Stimulated activated CD8-positive, alpha-beta memory T cell treated with anti-CD3 and anti-CD28 coated beads, Interleukin-15, amount 100 ng/mL, for 24 hours (primary cell): ENCODE measurements around the gene DGKB.

ENCODE experiments used
- DNase-seq: peaks from one replicate; pipeline ENCODE4 v3.0.0-alpha.2; 2020; ENCODE audit warnings: low read depth

DGKB gene

DNA sequence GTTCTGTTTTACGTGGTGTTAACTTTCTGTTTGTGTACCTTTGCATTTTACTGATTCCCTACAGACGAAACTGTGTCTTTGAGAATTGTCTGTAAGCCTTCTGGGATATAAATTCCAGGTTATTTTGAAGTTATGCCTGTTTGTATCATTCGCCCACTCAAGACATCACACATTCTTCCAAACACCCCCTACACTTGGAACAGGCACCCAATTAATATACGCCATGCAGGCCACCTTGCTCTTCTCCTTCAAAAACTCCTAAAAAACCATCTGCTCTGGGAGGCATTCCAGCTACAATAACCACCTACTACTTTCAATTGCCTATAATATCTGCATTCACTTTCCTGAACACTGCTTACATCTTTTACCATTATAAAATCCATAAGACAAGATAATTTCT is 453.3 kb downstream of the DGKB start:
- DNase-seq, result no peak

DNA sequence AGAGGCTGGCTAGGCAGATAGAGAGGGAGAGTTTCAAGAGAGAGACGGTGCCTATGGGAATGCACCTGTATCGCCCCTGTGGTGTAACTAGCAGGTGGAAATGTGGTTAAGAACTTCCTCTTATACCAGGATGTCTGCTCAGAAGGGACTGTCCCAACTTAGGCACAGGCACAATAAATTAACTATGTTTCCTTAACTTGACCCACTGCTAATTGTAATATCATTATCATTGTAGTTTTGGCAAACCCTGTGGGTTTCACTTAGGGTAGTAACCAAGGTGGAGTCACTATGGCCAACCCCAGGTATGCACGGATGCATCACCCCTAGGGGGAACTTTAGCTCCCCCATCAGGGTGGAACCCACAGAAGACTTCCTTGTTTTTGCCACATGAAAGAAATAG is 455.7 kb downstream of the DGKB start:
- no peak for DNase-seq

DNA sequence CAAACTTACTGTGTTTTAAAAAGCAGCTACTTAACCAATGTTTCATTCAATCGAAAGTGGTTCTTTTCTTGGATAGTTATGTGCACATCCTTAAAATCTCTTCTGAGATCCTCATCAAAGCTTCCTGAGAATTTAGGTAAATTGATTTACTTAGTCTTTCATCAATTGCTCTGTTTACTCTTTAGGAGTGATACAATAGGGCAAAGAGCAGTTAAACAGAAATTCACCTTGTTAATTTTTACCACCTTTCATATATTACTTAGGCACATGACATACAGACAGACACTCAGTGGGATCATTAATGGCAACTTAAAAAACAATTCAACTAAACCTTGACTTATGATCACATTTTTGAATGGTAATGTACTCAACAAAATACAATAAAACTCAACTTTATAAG is 456.3 kb downstream of the DGKB start:
- DNase-seq, result no peak

DNA sequence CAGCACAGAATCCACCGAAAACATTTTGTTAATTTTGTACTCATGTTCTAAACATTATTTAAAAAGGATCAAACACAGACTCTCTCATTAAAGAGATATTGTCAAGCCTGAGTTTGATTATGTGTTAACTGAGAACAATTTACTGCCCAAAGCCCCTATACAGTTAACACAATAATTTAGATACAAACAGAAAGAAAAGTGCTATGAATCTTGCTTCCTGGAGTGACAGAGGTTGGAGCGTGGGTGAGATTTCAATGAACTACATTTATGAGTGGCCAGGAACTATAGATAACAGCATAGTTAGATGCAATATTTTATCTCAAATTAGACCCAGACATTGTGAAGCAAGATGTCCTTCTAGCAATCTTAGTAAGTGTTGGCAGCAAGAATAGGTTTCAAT is 464.2 kb downstream of the DGKB start:
- DNase-seq, result no peak

DNA sequence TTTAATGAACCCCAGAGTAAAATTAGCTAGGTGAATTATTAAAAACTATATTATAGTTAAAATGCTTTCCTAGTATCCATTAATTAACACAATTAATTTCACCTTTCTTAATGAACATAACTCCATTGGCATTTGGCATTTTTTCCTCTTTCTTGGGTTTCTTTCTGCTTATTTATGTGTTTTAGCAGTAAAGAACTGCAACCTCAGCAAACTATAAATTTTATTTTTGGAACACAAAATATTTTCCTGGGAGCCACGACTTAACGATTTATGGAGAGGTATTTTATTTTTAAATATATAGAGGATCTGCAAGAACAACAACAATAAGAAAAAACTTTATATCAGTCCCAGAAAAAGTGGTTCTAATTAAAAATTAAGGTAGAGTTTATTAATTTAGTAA is 465.7 kb downstream of the DGKB start:
- DNase-seq, result no peak

DNA sequence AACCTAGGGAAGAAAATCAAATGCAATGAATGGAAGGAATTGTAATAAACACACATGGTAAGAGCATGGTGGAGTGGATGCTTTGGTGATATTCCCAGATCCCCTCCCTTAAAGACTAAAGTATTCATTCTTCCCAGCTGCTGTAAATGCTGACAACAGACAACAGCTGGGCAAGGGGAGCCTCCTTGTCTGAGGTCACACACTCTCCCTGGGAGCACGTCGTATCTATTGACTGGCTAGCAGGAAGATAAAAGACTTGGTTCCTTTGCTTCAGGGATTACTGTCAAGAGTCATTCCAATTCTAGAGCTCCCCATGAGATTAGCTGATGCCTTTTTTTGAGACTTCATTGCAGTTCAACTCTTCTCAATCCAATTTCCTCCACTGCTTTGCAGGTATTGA is 469.6 kb downstream of the DGKB start:
- no peak for DNase-seq

DNA sequence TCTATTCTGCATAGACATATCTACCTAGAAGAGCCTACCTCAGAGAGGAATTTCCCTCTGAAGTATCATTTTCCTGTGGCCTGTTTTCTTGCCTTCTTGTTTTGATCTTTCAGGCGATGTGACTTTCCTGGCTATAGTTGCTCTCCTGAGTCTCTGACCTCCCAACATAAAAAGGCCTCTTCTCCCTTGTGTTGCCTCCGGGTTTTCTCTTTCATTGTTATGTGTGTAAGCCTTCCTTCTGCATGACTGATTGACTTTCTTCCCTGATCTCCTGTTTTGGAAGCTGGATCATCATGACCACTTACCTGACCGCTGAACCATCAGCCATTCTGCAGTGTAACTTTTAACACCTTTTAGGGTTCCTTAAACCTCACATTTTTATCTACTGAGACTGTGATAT is 471.6 kb downstream of the DGKB start:
- no peak for DNase-seq

DNA sequence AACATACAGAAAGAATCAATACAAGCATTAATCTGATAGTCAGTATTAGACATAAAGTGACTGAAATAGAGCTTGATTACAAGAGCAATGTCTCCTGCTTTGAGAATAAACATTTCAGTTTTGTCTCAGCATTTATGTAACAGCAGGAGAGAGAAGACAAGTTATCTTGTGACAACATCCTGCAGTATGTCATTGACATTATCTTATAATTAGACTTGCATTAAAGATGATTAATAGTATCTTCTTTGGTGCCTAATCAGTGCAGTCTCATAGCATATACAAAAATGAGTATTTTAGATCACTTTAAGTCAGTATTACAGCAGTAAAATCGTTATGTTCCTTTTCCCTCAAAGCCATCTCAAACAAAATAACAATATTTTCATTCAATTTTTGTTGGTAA is 477.0 kb downstream of the DGKB start:
- DNase-seq, result no peak

DNA sequence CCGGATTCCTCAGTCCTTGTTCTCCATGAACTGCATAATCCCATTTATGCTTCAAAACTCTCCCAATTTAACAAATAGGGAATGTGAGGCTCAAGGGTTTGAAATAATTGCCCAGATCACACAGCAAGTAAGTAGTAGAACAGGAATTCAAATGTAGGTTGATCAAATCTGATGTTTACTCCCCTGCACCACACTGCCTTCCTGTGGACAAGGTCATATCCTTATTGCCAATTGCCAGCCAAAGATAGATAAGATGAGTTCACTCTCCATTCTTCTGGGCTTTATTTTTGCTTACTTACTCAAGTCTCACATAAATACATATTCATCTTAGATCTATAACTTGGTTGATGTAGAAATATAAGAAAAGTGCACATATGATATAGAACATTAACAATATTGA is 477.9 kb downstream of the DGKB start:
- no peak for DNase-seq

DNA sequence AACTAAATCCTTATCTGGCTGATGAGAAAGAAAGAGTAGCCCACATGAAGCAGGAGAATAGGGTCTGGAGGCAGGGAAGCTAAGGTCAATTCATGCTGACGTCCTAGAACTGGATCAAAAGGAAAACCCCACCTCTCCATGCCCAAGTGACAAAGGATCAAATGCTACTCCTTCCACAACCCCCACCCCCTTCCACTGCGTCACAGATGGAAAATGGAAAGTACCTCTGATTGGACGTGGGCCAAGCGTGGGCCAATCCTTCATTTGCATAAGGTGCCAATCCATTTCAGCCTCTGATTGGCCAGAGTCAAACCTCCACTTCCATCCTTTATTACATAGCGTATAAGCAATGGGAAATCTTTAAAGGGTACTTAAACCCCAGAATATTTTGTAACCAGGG is 481.8 kb downstream of the DGKB start:
- no peak for DNase-seq

DNA sequence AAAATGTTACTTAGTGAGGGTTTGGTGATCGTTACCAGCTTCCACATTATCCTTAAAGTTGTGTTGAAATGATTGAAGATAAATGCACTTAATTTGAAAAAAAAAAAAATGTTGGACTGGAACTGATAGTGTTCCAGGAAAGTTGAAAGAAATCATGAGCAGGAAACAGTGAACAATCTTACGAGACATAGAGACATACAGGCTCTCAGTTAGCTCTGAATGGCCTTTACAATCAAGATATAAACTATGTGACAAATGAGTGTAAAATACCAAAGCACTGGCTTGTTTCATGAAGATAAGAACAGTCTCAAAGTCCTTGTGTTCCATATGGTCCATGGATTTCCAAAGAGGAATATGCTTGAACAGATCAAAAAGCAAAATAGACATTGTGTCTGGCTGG is 483.0 kb downstream of the DGKB start:
- no peak for DNase-seq

DNA sequence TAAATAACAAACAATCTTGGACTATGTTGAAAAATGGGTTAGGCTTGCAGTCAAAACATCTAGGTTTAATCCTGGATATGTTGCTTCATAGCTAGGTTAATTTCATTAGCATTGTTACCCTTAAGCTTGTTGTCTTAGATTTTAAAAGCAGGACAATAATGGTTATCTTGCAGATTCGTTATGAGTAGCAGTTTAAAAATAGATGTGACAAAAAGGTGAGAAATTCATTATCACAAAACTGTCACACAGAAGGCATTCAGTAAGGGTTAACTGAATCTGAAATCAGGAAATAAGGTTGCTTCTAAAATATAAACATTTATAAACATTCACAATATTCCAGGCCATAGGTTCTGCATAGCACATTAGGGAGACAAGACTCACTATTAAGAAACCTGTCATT is 483.9 kb downstream of the DGKB start:
- DNase-seq, result no peak

DNA sequence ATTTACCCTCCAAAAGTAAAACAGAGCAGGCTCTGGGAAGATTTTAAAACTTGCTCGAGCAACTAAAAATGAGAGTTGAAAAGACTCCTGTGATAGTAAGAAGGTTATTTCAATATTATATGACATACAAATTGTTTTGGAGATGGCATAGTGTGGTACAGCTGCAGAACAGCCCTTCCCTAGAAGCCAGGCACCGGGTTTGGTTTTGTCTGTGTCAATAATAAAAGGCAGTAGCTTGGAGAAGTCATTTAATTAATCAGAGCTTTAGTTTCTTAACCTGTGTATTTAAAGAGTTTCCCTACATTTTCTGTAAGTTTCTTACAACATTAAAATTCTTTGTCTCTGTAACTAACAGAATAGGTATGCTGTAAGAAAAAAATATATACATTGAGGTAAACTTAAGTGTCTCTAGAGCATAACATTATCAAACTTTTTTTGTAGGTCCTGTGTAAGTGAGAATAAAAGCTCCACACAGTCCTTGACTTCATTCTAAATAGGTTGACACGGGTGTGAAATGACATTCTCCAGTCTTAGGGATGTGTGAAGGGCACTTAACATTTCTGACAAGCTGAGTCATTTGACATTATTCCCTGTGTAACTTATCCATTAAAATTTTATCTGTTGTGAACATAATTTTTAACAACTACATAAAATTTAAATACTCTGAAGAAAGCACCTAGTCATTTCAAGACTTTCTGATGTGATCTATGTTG is 488.1 kb downstream of the DGKB start:
- no peak for DNase-seq

DNA sequence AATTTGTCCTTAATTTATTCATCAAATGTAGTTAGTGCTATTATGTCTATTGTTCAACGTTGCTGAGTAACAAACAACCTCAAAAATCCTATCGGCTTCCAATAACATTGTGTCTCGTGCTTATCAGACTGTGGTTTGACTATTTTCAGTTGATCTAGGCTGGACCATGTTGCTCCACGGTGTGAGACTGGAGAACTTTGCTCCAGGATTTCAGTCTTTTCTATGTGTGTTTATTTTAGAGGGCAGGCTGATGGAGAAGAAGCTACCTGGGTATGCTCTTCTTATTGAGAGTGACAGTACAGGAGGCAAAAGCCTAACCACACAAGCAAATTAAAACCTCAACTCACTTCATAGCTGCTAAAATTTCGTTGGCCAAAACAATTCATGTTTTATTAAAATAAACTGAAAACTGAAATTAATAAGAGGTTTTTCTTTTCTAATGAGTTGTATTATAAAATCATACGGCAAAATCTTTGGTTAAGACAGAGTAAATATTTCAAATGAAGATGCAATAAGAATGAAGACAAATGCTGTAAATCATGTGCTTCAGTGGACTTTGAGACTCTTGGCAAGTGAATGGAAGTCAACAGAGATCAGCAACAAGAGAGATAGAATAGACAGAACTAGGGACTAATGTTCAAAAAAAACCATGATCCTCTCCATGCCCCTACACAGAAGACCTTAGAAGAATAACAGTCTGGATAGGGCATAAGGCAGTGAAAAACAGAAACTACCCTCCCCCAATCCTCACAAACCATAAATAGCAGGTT is 495.1 kb downstream of the DGKB start:
- no peak for DNase-seq

DNA sequence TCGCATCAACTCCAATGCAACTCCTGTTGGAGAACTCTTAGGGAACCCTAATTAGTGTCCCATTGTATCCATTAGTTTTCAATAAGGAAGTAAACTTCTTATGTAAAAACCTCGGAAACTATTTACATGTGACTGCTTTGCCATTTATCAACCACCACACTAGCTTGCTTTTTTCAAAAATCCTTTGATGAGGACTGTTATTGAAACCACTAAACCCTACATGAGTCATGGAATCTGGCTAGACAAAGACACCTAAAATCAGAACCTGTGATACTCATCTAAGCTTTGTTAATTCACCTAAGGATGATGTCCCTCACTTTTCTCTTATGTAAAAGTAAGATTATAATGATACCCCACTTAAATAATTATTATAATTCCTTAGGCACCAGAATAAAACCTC is 499.0 kb downstream of the DGKB start:
- DNase-seq, result no peak

DNA sequence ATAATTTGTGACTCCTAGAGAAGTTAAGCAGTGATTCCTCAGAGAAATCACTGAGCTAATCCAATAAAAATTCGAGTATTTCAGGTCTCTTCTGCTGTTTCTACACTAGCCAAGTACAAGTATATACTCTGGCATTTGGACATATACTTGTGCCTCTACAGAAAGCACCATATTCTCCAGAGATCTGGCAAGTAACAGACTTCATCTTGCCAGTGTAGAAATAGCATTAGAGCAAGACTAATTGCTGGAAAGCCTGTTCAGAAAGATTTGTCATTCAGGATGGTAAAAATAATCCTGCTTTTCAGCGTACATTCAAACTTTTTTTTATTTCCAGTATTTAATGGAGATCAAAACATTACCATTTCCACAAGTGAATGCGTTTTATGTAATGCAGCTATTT is 502.3 kb downstream of the DGKB start:
- no peak for DNase-seq

DNA sequence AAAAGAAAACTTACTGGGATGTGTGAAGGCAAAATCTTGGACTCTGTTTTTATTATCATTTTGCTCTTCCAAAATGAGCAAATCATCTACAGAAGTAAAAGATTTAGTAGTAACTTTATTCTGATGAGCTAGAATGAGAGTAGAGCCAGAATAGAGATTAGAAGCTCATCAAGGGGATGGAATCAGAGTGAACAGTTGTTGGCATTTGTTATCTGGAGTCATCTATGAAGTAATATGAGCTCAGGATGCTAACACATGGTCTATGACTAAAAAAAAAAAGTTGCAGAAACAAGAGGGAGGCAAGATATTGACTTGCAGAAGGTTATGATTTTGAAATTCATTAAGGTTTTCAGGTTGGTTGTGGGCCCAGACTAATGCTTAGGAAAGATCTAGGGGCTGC is 504.0 kb downstream of the DGKB start:
- no peak for DNase-seq

DNA sequence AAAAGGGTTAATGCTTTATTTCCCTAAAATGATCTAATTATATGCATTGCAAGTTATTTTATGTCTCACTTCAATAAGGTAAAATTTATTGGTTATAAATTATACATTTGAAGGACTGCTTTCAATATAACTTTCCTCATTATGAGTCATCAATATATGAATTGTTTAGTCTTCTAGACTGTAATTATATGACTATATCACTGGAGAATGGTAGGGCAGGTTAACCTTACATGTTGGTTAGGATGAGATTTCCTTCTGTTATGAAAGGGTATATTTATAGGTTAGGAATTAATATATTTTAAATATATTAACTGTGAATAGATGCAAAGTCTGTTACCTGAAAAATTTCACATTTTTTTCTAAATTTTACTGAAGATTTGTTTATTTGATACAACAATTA is 506.7 kb downstream of the DGKB start:
- DNase-seq, result no peak

DNA sequence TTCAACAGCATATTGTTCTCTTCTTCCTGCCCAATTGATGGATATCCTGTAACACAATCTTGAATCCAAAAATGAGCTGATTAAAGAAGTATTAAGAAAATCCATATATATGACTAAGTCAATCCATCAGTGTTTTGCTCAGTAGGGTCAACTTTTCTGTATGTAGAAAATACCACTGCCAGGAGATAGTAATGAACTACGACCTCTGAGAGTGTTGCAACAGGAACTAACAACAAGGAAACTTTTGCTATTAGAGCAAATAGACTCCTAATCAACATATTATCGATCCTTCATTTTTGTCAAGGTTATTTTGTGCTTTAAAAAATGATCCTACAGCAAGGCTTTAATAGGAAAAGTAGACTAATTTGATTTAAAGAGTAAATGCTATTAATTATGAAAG is 507.8 kb downstream of the DGKB start:
- no peak for DNase-seq

DNA sequence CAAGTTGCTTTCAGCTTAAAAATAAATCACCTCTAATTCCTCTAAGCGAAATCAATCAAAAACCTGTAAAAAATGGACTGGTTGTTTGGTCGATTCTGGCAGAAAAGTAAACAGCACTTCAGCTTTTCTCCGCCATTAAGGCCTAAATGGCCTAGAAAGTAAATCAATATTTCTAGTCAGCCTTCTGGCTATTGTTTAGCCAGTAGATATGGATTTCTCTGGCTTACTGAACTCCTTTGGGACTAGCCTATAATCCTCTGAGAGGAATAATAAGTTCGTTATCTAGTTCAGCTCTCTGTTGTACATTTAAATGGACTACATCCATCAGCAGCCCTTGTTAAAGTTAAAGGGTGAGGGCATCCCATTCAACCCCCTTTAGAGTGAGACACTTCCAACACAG is 513.0 kb downstream of the DGKB start:
- DNase-seq, result no peak

DNA sequence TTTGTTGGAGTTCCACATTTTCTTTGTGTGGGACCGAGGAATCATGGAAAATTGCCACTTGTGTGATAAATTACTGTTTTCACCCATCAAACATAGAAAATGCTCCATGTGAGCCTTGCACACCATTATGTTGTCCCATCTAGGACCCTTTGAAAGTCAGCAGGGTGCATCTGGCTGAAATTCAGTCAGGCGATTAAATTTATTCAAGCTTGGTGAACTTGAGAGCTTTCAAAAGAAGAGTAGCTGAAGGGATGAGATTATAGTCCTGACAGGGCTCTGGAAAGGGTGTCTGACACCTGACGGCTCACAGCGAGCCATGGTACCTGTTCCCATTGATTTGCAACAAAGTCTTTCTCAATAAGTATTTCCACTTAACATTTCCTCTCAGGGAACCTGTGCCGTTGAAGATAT is 513.4 kb downstream of the DGKB start:
- DNase-seq, result no peak

DNA sequence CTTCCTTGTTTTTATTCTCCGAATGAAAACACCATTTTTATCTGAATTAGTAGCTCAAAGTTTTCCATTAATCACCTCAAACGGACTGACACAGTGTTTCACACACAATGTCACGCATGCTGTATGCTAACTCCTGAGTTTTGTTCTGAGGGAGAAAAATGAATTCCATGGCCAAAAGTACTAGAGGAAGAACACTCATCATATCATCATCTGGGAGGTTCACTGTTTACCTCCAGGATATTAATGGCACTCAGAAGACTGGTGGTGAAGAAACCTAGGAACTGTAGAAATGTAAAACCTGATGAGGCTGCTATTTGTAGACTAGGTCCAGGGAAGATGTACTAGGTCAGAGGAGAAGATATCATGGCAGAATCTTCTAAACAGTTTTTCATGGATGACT is 517.5 kb downstream of the DGKB start:
- DNase-seq, result no peak

DNA sequence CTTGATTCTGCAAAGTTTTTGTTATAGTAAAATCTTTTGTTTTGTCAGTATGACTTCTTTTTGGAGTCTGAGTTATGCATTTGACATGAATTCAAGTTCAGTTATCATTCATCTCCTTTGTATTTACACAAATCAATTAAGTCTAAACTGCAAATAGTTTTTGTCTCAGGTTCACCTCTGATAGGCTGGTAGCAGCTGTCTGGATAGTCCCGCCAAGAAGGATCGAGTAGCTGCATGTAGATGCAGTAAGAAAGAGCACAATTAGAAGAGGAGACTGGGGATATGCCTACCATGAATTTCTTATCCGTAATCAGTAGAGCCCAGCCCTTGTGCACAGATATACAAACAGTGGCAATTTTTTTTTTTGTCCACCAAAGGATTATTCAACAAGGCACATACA is 520.6 kb downstream of the DGKB start:
- DNase-seq, result no peak

DNA sequence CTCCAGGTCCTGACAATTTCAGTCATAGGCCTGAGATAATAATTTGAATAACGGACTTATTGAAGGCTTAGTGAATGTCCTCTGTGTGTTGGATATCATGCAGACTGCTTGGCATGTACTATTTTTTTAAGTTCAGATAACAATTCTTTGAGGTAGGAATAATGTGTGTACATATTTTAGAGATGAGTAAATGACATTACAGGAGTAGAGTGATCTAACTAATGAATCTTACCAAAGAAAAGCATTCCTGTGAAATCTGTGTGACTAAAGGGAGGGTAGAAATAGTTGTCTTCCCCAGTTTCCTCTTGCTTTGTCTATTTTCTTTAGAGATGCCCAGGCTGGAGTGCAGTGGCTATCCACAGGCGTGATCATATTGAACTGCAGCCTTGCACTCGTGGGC is 521.2 kb downstream of the DGKB start:
- no peak for DNase-seq
